ENCODE data around the gene DUOX1. TPM values are rescaled to one million over a fixed set of nuclear protein-coding genes. Genes with fewer than 3 reads are reported as not detected.

Gene DUOX1
- total RNA-seq, 1 experiment from 2014 or later: 1.2 TPM

- no peak for DNase-seq
- H3K9me3 Mint-ChIP-seq (ENCODE audit: low read depth, unreplicated experiment): no peaks in the 10 kb centered on the region
- intact Hi-C loops (cut with micrococcal nuclease; ENCODE audit: unreplicated experiment): no loop called here
- BruUV-seq (replicated peaks): no TSS peak
- no peak for TF ChIP-seq CTCF (IDR thresholded peaks at IDR 0.05; ENCODE audit: unreplicated experiment)
- no peaks in the 10 kb centered on the region for H3K4me1 Mint-ChIP-seq (ENCODE audit: low read depth, unreplicated experiment)
- no peaks in the 10 kb centered on the region for H3K27me3 Mint-ChIP-seq (ENCODE audit: unreplicated experiment)
- no peaks in the 10 kb centered on the region for H3K36me3 Mint-ChIP-seq (ENCODE audit: insufficient read depth, unreplicated experiment)
- CTCF ChIA-PET: interaction anchor here (1.5 to 3.9 kb wide), 2 partner anchors 24 to 40 kb away, joined by 4 to 33 read pairs; no protein-coding TSS in a partner anchor
- no peak overlapping the region for H3K27ac Mint-ChIP-seq (ENCODE audit: unreplicated experiment)
- H3K4me3 Mint-ChIP-seq (ENCODE audit: low read depth, unreplicated experiment): no peak overlapping the region
These were observed 73.4 kb downstream of the DUOX1 start for GRCh38 chr15:45203182-45203581.

GRCh38 chr15:45205192-45205591, 75.4 kb downstream of the DUOX1 start:
- no peaks in the 10 kb centered on the region for H3K27me3 Mint-ChIP-seq (ENCODE audit: unreplicated experiment)
- H3K9me3 Mint-ChIP-seq (ENCODE audit: low read depth, unreplicated experiment): no peaks in the 10 kb centered on the region
- DNase-seq: peak; percentile 78
- H3K4me1 Mint-ChIP-seq (ENCODE audit: low read depth, unreplicated experiment): no peaks in the 10 kb centered on the region
- peak; percentile 75 for TF ChIP-seq CTCF (IDR thresholded peaks at IDR 0.05; ENCODE audit: unreplicated experiment)
- CTCF ChIA-PET: interaction anchor here (1.2 to 3.9 kb wide), 7 partner anchors 42 to 177 kb away, joined by 3 to 33 read pairs (median 4); no protein-coding TSS in a partner anchor
- H3K36me3 Mint-ChIP-seq (ENCODE audit: insufficient read depth, unreplicated experiment): no peaks in the 10 kb centered on the region
- no peak overlapping the region for H3K27ac Mint-ChIP-seq (ENCODE audit: unreplicated experiment)
- intact Hi-C loops (cut with micrococcal nuclease; ENCODE audit: unreplicated experiment): loop anchor here (1.0 to 2.0 kb wide), 2 partner anchors 63 to 196 kb away; no protein-coding TSS in a partner anchor
- BruUV-seq (replicated peaks): no TSS peak
- no peak overlapping the region for H3K4me3 Mint-ChIP-seq (ENCODE audit: low read depth, unreplicated experiment)

GRCh38 chr15:45212493-45212892, 82.7 kb downstream of the DUOX1 start:
- H3K36me3 Mint-ChIP-seq (ENCODE audit: insufficient read depth, unreplicated experiment): no peaks in the 10 kb centered on the region
- no peak overlapping the region for H3K4me3 Mint-ChIP-seq (ENCODE audit: low read depth, unreplicated experiment)
- no TSS peak for BruUV-seq (replicated peaks)
- H3K27ac Mint-ChIP-seq (ENCODE audit: unreplicated experiment): no peak overlapping the region
- TF ChIP-seq CTCF (IDR thresholded peaks at IDR 0.05; ENCODE audit: unreplicated experiment): no peak
- intact Hi-C loops (cut with micrococcal nuclease; ENCODE audit: unreplicated experiment): no loop called here
- no peaks in the 10 kb centered on the region for H3K27me3 Mint-ChIP-seq (ENCODE audit: unreplicated experiment)
- no peak for DNase-seq
- CTCF ChIA-PET: interaction anchor here (1.1 kb wide), 1 partner anchor 9 kb away, joined by 5 read pairs; no protein-coding TSS in a partner anchor
- H3K4me1 Mint-ChIP-seq (ENCODE audit: low read depth, unreplicated experiment): no peaks in the 10 kb centered on the region
- H3K9me3 Mint-ChIP-seq (ENCODE audit: low read depth, unreplicated experiment): no peaks in the 10 kb centered on the region

Other genes starting within 250 kb of the DUOX1 start
- gene TERB2, start 173.3 kb upstream of the DUOX1 start, total RNA-seq (2022): not detected in 2 replicates
- 39.1 and 42.1 TPM in 2 replicates for gene SORD, start 106.8 kb upstream of the DUOX1 start, total RNA-seq (2022)
- 0.21 and 1.2 TPM in 2 replicates for gene DUOX2, start 15.8 kb upstream of the DUOX1 start, total RNA-seq (2022)
- gene DUOXA2, start 15.7 kb upstream of the DUOX1 start, total RNA-seq (2022): 0.34 TPM in 1 of 2 replicates, not detected in the other
- gene DUOXA1, start 115 bp upstream of the DUOX1 start, total RNA-seq (2022): not detected in 2 replicates
- gene SHF, start 58.0 kb downstream of the DUOX1 start, total RNA-seq (2022): 6.0 and 7.3 TPM in 2 replicates
- not detected in 2 replicates for gene SLC28A2, start 122.2 kb downstream of the DUOX1 start, total RNA-seq (2022)
- gene GATM, start 248.6 kb downstream of the DUOX1 start, total RNA-seq (2022): 4.1 and 4.2 TPM in 2 replicates

All from Calu3 (cell line).